Progenitor cell of endocrine pancreas (in vitro differentiated cells): Measurements from ENCODE around the gene STXBP5. TPM values are rescaled to one million over a fixed set of nuclear protein-coding genes. Genes with fewer than 3 reads are reported as not detected.

Experiments used
- DNase-seq: peaks from one replicate; pipeline ENCODE4 v3.0.0; 2021; ENCODE audit warnings: low spot score; ENCODE audit not compliant: unreplicated experiment
- H3K27ac Mint-ChIP-seq: 2 replicates; pipeline ENCODE4 v1.8.0; 2021; ENCODE audit warnings: mild to moderate bottlenecking, moderate library complexity, mixed read lengths
- H3K27me3 Mint-ChIP-seq: 2 replicates; pipeline ENCODE4 v1.8.0; 2021; ENCODE audit warnings: mixed read lengths
- H3K36me3 Mint-ChIP-seq: 2 replicates; pipeline ENCODE4 v1.8.0; 2022; ENCODE audit warnings: mixed read lengths; ENCODE audit not compliant: insufficient read depth
- H3K4me1 Mint-ChIP-seq: 2 replicates; pipeline ENCODE4 v1.8.0; 2021; ENCODE audit warnings: low read depth, mixed read lengths
- H3K4me3 Mint-ChIP-seq: 2 replicates; pipeline ENCODE4 v1.8.0; 2021; ENCODE audit warnings: low read depth, mild to moderate bottlenecking, moderate library complexity, mixed read lengths
- H3K9me3 Mint-ChIP-seq: 2 replicates; pipeline ENCODE4 v1.8.0; 2021; ENCODE audit warnings: low read depth, mixed read lengths
- total RNA-seq: library from RNA; stranded (reverse); gene quantifications from 2 replicates; pipeline ENCODE4 v1.2.1, GENCODE V29; 2021
- TF ChIP-seq, protein P1 (sequence below): fragments of 200-600 bp; sonication (generic); IDR thresholded peaks from one replicate; pipeline ENCODE4 v1.5.0; 2021; ENCODE audit warnings: antibody characterized with exemption, mild to moderate bottlenecking; ENCODE audit not compliant: unreplicated experiment

Gene STXBP5
- total RNA-seq, 1 donor from 2014 or later = 43.0 TPM

DNA sequence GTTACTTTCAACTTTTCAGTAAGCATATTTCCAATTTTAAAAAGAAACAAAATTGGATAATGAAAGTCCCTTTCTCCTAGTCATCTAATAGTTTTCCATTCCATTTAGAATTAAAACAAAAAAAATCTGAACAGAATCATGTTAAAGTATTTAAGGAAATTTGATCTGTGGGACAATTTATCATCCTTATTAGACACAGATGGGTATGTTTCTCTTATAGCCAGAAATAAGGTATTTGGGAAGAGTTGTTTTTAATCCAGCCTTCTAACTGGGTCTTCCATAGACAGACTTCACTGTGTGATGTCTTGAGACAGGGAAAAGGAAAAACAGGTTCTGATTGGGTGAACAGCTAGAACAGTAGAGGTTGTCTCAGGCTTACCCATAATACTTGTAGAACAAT is 39.5 kb upstream of the STXBP5 start:
- no peaks in the 10 kb centered on the region for H3K27me3 Mint-ChIP-seq
- DNase-seq = no peak
- H3K4me3 Mint-ChIP-seq = no peak overlapping the region
- H3K27ac Mint-ChIP-seq = no peak overlapping the region
- H3K36me3 Mint-ChIP-seq = no peaks in the 10 kb centered on the region
- peaks cover 9% of the 10 kb centered on the region for H3K9me3 Mint-ChIP-seq
- TF ChIP-seq, protein P1, sequence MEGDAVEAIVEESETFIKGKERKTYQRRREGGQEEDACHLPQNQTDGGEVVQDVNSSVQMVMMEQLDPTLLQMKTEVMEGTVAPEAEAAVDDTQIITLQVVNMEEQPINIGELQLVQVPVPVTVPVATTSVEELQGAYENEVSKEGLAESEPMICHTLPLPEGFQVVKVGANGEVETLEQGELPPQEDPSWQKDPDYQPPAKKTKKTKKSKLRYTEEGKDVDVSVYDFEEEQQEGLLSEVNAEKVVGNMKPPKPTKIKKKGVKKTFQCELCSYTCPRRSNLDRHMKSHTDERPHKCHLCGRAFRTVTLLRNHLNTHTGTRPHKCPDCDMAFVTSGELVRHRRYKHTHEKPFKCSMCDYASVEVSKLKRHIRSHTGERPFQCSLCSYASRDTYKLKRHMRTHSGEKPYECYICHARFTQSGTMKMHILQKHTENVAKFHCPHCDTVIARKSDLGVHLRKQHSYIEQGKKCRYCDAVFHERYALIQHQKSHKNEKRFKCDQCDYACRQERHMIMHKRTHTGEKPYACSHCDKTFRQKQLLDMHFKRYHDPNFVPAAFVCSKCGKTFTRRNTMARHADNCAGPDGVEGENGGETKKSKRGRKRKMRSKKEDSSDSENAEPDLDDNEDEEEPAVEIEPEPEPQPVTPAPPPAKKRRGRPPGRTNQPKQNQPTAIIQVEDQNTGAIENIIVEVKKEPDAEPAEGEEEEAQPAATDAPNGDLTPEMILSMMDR = no peak
- H3K4me1 Mint-ChIP-seq = peaks cover 5% of the 10 kb centered on the region

DNA sequence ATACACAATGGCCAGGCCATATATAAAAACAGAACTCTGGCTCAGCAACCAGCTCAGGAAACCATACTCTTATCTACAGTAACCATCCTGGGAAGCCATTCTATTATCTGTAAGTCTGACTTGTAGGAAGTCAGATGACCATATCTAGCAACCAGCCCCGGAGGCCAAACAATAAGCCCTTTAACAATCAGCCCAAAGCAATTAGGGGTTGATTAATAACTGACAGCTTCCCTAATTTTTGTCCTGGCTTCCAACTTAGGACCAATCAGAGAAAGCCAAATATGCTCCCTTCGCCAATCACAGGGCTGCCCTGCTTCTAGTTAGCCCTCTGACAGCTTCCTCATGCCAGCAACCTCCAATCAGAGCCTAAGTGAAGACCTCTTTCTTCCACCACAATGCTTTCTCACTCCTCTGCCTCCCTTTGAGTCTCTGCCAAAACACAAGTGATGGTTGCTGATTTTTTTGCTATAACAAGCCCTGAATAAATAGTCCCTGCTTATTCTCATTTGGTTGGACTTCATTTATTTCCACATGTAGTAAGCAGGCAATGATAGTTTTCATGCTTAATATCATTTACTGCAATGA is 37.8 kb upstream of the STXBP5 start:
- H3K27me3 Mint-ChIP-seq = no peaks in the 10 kb centered on the region
- H3K36me3 Mint-ChIP-seq = no peaks in the 10 kb centered on the region
- peaks cover 2% of the 10 kb centered on the region for H3K4me1 Mint-ChIP-seq
- no peak for DNase-seq
- TF ChIP-seq, protein P1 = no peak
- no peak overlapping the region for H3K27ac Mint-ChIP-seq
- H3K4me3 Mint-ChIP-seq = no peak overlapping the region
- H3K9me3 Mint-ChIP-seq = peaks cover 9% of the 10 kb centered on the region

DNA sequence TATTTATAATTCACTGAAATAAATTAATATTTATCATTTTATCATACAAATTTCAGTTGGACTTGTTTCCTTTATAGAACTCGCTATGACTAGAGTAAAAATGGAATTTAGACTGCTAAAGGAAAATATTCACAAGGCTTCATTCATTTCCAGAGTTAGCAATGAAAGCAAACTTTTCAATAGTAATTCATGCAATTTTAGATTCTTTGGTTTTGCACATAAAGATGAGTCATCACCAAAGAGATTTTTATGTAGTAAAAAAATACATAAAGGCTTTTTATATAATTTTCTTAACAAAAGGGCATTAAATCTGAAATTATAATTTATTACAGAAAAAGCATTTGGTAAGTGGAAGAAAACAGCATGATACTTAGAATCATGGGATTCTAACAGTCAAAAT is 37.2 kb upstream of the STXBP5 start:
- Mint-ChIP-seq H3K27ac (no peak overlapping the region), H3K36me3 (no peaks in the 10 kb centered on the region), H3K27me3 (no peaks in the 10 kb centered on the region), H3K9me3 (peaks cover 9% of the 10 kb centered on the region), H3K4me1 (peaks cover 2% of the 10 kb centered on the region), H3K4me3 (no peak overlapping the region)
- TF ChIP-seq, protein P1 = no peak
- DNase-seq = no peak

DNA sequence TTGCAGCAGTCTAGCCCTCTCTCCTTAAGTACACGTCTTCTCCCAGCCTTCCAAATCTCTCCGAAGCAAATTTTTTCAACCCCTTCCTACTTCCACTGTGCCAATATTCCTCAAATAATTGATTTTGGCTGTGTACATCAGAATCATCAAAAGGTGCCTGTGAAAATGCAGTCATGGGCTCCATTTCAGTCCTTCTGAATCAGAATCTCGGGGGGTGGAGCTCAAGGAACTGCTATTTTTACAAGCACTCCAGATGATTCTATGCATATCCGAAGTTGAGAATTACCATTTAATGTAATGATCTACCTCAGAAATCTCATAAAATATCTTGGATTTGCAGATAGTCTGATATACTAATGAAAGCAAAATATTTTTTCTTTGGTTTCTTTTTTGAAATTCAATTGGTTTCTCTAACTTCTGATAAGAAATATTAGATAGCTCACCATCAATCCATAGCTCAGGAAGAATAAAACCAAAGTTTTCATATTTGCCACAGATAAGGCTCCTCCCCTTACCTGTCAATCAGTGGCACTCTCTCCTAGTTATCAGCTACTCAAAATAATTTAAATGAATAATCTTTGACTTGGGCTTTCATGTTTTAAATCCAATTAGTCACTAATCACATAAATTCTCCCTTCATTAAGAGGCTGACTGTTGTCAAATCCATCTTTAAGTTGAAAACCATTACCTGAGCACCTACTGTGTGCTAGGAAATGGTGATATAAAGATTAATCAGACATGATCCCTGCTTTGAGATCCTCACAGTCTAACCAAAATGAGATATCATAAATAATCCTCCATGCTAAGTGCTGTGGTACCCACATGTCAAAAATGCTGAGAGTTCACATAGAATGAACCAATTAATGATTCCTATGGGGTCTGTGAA is 36.4 kb upstream of the STXBP5 start:
- TF ChIP-seq, protein P1 = no peak
- Mint-ChIP-seq H3K36me3 (no peaks in the 10 kb centered on the region), H3K27ac (no peak overlapping the region), H3K4me1 (peaks cover 2% of the 10 kb centered on the region), H3K27me3 (no peaks in the 10 kb centered on the region), H3K4me3 (no peak overlapping the region), H3K9me3 (peaks cover 9% of the 10 kb centered on the region)
- no peak for DNase-seq

DNA sequence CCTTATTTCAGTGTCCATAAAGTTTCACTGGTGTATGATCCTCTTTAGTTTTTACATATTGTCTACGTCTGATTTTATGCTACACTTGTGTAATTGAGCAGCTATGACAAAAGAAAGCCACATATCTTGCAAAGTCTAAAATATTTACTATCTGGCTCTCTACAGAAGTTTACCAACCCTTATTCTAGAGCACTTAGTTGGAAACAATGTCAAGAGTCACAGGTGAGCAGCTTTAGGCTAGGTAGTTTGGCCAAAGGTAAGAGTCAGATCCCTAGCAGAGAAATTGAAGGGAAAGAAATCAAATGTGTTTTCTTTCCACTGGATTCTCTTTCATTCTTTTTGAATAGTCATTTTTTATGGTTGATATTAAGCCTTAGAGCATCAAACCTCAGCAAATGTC is 34.7 kb upstream of the STXBP5 start:
- Mint-ChIP-seq H3K27ac (no peak overlapping the region), H3K27me3 (no peaks in the 10 kb centered on the region), H3K9me3 (peaks cover 9% of the 10 kb centered on the region), H3K36me3 (no peaks in the 10 kb centered on the region), H3K4me1 (peaks cover 2% of the 10 kb centered on the region), H3K4me3 (no peak overlapping the region)
- TF ChIP-seq, protein P1 = no peak
- no peak for DNase-seq
